Measurements from ENCODE around the gene ZMIZ1.
A peak's percentile ranks its signal among the peaks of the same experiment; 100 is the strongest.
"Not testable (repeated sequence)": the region's sequence is repeated elsewhere in the genome, so short reads cannot be mapped to it uniquely, and the experiment has no call there.

Gene ZMIZ1

GRCh38 chr10:79318369-79318768 is 249.6 kb downstream of the ZMIZ1 start:
- no peak for DNase-seq (ENCODE audit: low read depth in 1 of 2, low spot score in 1 of 2)

DNA sequence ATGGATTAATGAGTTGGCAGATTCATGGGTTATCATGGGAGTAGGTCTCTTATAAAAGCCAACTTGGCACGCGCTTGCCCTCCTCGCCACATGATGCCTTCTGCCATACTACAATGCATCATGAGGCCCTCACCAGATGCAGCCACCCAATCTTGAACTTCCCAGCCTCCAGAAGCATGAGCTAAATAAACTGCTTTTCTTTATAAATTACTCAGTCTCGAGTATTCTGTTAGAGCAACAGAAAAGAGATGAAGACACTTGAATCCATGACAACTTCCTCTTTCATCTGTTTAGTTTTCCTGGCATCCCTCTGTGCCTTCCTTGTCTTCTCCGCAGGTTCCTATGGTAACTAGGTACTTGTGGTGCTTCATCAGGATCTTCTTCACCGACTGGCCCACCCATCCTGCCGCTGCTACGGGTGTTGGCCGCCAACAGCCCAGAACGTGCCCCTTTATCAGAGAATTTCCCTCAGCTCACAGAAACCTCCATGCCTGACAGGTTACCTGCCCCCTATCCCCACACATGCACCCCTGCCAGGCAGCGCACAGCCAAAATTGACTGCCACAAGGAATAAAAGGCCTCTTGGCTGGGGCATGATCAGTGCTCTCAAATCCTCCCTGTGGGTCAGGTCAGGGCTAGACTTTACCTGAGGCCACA is 250.5 kb downstream of the ZMIZ1 start:
- no peak for DNase-seq (ENCODE audit: low read depth in 1 of 2, low spot score in 1 of 2)

DNA sequence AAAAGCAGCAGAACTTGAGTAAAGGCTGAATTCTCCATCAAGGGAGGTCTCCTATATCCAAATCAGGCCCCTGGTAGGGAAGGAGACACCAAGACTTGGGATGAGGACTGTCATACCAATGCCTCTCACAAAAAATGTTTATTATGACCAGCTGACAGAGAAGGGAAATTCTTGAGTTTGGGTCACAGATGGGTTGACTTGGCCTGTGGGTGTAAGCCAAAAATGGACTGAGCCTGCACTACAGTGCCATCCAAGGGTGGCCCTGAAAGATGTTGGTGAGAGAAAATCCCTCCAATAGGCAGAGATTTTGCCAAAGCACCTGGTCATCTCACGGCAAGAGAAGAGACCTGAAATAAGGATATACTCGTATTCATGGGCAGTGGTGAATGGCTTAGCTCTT is 251.6 kb downstream of the ZMIZ1 start:
- DNase-seq (ENCODE audit: low read depth in 1 of 2, low spot score in 1 of 2): no peak

DNA sequence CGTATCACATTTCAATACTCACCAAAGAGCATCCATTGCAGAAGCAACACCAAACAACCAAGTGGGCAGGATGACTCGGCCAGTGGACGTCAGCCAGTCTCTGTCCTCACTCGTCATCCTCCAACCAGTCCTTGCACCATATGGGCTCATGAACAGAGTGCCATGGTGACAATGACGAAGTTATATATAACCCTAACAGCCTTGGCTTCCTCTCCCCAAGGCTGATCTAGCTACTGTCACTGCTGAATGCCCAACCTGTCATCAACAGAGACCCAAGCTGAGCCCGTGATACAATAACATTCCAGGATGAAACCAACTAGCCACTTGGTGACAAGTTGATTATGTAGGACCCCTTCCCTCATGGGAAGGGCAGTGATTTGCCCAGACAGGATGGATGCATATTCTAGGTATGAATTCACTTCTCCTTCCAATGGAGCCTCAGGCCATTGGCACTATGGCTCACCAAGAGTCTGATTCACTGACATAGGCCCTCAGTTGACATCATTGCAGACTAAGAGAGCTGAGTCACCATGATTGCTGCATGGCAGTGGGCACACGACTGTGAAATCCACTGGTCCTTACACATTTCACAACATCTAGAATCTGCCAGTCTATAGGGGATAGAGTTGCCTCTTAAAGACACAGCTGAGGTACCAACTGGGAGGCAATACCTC is 252.2 kb downstream of the ZMIZ1 start:
- DNase-seq (ENCODE audit: low read depth in 1 of 2, low spot score in 1 of 2): no peak

DNA sequence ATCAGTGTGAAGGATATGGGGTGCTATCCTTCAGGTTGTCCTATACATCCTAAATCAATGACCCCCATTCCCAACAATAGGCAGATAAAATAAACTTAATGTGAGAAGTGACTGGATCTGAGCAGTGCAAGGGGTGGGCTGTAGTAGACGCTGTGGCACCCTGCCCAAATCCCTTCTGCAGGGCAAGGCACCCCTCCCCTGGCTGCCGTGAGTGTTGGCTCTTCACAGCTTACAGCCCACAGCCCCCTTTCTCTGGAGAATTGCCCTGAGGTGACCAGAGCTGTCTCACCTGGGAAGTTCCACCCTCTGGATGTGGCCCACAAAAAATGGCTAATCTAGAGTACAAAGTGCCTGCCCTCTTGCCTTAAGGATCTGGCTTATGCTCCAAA is 252.7 kb downstream of the ZMIZ1 start:
- DNase-seq (ENCODE audit: low read depth in 1 of 2, low spot score in 1 of 2): no peak

DNA sequence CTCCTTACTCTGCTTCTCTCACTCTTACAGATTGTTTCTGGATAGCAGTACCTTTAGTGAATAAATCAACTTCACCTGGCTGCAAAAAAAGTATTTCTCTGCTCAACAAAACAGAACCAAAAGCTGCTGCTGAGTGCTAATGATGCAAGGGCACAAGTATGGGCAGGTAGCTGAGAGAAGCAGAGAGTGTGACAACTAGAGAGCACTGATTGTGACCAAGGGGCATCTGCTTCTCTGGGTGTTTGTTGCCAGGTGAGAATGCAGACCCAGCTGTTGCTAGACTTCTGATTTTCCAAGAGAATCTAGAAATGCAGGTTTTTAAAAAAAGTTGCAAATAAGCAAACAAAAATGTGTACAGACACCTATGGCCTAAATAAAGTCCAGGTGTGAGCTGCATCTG is 253.2 kb downstream of the ZMIZ1 start:
- no peak for DNase-seq (ENCODE audit: low read depth in 1 of 2, low spot score in 1 of 2)

- peak; percentile 55 to 69 for DNase-seq (ENCODE audit: low read depth in 1 of 2, low spot score in 1 of 2)
Measured at GRCh38 chr10:79322616-79323543, 254.1 kb downstream of the ZMIZ1 start.

- DNase-seq (ENCODE audit: low read depth in 1 of 2, low spot score in 1 of 2): no peak
Measured at GRCh38 chr10:79323602-79324001, 254.8 kb downstream of the ZMIZ1 start.

- DNase-seq (ENCODE audit: low read depth in 1 of 2, low spot score in 1 of 2): no peak
Measured at GRCh38 chr10:79324032-79324695, 255.4 kb downstream of the ZMIZ1 start.

- DNase-seq (ENCODE audit: low read depth in 1 of 2, low spot score in 1 of 2): no peak
Measured at GRCh38 chr10:79326361-79327089, 257.8 kb downstream of the ZMIZ1 start.

- DNase-seq (ENCODE audit: low read depth in 1 of 2, low spot score in 1 of 2): no peak
Measured at GRCh38 chr10:79327090-79327457, 258.3 kb downstream of the ZMIZ1 start.

DNA sequence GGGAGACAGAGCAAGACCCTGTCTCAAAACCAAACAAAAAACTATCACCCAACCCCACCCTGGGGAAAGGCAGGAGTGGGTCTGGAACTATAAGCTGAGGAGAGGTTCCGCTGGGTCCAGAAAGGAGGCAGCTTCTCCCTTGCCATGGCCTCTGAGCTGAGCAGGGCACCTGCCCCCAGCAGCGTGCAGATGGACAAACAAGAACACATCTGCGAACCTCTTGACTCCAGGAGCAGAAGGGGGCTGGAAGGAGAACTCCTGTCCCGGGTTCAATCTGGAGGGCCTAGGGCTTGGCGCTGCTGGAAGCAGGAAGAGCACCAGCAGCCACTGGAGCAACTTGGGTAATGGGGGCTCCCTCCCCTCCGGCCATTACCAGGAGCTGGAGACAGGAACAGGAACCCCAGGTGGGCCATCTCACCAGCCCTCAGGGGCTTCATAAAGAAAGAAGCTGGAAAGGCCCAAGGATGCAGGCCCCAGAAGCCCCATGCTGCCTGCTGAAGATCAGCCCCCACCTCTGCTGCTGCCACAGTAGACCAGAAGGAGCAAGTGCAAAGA is 259.5 kb downstream of the ZMIZ1 start:
- no peak for DNase-seq (ENCODE audit: low read depth in 1 of 2, low spot score in 1 of 2)

- DNase-seq (ENCODE audit: low read depth in 1 of 2, low spot score in 1 of 2): no peak
Measured at GRCh38 chr10:79328737-79329504, 260.2 kb downstream of the ZMIZ1 start.

DNA sequence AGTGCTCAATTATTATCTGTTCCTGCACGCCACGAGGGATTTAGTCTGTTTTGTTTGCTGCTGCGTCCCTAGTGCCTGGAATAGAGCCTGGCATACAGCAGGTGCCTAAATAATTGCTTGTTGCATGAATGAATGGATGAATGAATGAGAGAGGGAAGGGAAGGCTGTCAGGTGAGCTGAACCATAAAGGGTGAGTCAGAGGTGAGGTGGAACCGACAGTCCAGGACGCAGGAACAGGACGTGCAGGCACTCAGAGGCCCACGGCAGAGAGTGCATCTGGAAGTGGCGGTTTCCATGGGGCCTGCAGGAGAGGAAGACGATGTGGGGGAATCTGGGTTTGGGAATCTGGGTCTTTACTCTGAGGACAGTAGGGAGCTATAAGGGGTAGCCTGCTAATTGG is 260.8 kb downstream of the ZMIZ1 start:
- DNase-seq (ENCODE audit: low read depth in 1 of 2, low spot score in 1 of 2): no peak

GRCh38 chr10:79331226-79331625 is 262.5 kb downstream of the ZMIZ1 start:
- no peak for DNase-seq (ENCODE audit: low read depth in 1 of 2, low spot score in 1 of 2)

DNA sequence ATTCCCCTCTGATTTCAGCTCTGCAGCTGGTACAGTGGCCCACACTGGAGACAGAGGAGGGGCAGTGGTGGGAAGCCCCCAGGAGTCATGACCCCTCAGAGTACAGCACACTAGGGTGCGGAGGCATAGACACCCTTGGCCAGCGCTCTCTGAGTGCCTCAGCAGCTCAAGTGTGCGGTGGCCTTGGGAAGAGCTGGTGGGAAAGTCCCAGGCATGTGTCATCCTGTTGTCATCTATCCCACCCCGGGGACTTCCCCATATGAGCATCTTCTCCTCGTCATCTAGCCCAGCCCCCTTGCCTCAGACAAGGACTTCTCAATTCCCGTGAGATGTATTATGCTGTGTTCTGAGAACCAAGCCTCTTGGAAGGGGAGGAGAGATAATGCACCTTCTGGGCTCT is 262.9 kb downstream of the ZMIZ1 start:
- DNase-seq (ENCODE audit: low read depth in 1 of 2, low spot score in 1 of 2): peak; percentile 24 to 72

DNA sequence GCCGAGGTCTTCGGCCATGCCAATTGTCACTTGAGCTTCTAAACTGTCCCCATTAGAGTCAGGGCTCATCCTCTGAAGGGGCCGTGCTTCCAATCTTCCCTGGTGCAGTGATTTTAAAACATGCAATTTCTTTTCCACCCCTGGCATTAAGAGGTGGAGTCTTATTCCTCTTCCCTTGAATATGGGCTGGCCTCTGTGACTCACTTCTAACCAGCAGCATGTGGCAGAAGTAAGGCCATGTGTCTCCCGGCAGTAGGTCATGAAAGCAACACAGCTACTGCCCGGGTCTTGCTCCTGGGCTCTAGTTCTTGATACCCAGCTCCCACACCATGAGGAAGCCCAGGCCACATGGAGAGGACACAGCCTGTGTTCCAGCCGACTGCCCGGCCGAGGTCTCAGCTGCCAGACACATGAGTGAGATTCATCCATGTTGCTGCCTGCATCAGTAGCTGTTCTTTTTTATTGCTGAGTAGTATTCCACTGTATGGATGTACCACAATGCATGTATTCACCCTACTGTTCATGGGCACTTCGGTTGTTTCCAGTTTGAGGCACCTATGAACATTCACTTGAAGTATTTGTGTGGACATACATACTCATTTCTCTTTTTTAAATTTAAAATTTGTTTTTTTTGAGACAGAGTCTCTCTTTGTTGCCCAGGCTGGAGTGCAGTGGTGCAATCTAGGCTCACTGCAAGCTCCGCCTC is 264.0 kb downstream of the ZMIZ1 start:
- DNase-seq (ENCODE audit: low read depth in 1 of 2, low spot score in 1 of 2): not testable (repeated sequence)

- no peak for DNase-seq (ENCODE audit: low read depth in 1 of 2, low spot score in 1 of 2)
Measured at GRCh38 chr10:79333513-79333912, 264.7 kb downstream of the ZMIZ1 start.

DNA sequence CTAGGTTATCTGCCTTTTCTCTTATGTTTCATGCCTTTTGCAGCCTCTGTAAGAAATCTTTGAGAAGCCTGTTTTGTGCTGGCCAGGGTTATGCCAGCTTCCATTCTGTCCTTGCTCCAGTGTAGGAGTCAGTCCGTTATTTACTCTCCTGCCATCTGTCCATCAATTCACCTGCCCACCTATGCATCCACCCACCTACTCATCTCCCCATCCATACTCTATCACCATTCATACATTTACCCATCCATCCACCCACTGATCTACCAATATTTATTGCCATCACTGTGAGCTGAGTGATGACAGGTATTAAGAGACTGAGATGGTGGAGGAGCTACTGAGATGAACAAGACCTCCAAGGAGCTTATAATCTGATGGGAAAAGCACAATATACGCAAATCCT is 265.8 kb downstream of the ZMIZ1 start:
- no peak for DNase-seq (ENCODE audit: low read depth in 1 of 2, low spot score in 1 of 2)
